SIG-M5 treated with dmso at 0.1 percent for 504 hours (cell line): ENCODE results near the gene ATP8B4.

Experiments used
- DNase-seq: peaks from one replicate; lab custom pipeline; 2025; ENCODE audit not compliant: unreplicated experiment; lab: John Stamatoyannopoulos, UW

Gene ATP8B4

DNA sequence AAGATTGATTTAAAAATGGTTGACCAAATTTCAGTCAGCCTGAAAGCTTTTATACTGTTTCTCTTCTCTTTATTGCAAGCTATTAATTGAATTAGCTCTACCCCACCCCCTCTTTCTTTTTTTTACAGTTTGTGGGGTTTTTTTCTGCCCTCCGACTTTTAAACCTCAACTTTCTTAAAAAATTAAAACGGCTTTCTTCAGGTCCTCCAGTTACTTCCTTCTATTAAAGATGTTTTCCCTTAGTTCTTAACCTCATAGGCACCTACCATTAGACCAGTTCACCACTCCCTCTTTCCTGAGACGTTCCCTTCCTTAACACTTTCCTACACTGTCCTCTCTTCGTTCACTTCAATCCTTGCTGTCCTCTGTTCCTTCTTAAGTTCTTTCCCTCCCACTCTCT, 52.4 kb downstream of the ATP8B4 start:
- no peak for DNase-seq

DNA sequence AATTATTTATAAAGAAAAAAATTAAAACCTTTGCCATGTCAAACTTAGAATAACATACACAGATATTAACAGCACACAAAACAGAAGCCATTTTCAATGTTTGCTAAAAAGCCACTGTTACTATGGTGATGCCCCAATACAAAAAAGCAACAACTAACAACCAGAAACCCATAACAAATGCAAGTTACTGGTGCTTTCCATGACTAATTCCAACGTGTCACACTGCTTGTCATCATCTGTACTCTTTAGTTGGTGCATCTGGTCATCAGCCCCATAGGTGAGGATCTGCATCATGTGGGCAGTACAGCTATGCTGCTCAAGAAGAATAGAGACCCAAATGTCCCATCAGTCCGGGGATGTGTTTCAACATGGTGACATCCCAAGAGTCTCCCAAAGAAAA, 52.8 kb downstream of the ATP8B4 start:
- peak; percentile 48 for DNase-seq

DNA sequence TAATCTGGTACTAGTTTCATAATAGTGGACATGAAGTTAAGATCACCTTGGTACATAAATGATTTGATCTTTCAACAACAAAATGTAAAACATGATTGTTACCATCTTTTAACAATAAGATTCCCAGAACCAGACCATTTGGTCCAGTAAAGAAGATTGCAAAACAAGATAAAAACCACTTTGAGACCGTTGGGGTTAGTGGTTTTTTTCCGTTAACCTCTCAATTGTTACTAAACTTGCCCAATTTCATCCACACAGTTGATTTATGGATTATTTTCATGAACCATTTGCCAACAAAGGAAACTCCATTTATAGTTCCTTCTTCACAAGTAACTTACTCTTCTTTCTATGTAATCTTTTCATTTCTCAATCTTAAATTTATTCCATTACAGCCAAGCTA, 53.8 kb downstream of the ATP8B4 start:
- DNase-seq: peak; percentile 82

DNA sequence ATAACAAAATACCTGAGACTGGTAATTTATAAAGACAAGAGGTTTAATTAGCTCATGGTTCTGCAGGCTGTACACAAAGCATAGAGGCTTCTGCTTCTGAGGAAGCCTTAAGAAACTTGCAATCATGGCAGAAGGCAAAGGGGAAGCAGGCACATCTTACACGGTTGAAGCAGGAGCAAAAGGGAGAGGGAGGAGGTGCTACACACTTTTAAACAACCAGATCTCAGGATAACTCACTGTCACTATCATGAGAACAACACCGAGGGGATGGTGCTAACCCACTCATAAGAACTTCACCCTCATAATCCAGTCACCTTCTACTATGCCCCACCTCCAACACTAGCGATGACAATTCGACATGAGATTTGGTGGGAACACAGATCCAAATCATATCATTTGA, 54.4 kb downstream of the ATP8B4 start:
- DNase-seq: peak; percentile 71

DNA sequence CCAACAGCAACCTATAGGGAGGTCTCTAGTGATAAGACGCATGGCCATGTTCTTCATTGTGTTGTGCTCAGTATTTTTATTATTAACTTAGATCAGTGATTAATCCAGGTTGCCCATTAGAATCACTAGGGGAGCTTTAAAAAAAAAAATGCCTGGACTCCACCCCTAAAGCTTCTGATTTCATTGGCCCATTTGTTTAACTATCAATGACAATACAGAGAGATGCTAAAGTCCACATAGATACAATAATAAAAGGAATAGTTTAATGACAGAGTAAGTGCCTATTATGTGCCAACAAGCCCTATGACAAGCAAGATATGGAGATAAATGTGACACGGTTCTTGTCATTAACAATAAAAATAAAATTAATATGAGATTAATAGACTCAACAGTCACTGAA, 55.8 kb downstream of the ATP8B4 start:
- DNase-seq: no peak

DNA sequence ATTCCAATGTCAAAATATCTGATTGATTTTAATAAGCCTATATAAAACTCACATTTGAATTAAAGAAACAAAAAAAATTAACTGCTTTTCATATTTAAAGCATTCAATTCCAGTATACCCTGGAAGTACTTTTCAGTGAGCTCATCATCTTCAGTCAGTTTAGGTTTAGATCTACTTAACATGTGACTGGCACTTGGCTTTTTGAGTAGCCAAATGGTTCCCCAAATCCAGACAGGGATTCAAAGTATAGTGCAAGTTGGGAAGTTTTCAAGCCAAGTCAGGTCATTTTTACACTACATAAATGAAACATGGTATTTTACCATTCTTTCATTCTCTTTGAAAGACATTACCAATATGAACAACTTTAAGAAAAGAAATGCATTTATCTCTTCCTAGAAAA, 57.5 kb downstream of the ATP8B4 start:
- no peak for DNase-seq

DNA sequence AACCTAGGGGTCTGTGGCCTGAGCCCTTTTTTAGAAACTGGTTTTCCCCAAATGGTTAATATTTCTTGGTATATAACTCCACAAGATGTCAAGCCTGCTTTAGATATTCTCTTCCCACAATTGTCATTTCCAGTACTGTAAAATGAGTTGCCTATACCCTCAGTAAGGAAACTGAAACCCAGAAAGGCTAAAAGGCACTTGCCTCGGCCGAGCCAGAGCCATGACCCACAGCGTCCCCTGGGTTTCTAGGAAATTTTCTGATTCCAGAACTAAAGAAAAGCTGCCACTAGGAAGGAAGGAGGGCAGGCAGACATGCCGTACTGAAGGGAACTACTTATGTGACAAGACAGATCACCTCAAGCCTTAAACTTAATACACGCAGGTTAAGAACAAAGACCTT, 59.1 kb downstream of the ATP8B4 start:
- no peak for DNase-seq

DNA sequence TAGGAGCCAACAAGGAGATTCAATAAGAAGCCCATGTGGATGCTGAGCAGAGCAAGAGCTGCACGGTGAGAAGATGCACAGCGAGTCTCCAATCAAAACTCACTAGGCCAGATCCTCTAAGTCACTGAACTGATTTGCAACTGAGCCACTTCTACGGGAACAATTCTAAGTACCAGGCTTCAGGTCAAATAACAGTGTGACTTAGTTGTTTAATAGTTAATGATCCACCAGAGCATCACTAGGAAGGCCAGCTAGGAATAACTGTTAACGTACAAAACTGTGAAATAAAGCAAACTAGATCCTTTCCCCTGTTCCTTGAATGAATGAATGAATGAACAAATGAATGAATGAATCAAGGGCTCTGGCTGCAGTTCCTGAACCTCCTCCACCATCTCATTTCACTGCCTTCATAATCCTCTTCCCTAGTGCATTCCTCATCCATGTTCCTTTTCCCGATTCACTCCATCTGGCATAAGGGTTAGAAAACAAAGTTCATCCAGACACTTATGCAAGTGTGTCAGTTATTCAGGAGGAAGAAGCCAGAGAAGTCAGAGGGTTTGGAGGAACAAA, 59.7 kb downstream of the ATP8B4 start:
- DNase-seq: no peak

DNA sequence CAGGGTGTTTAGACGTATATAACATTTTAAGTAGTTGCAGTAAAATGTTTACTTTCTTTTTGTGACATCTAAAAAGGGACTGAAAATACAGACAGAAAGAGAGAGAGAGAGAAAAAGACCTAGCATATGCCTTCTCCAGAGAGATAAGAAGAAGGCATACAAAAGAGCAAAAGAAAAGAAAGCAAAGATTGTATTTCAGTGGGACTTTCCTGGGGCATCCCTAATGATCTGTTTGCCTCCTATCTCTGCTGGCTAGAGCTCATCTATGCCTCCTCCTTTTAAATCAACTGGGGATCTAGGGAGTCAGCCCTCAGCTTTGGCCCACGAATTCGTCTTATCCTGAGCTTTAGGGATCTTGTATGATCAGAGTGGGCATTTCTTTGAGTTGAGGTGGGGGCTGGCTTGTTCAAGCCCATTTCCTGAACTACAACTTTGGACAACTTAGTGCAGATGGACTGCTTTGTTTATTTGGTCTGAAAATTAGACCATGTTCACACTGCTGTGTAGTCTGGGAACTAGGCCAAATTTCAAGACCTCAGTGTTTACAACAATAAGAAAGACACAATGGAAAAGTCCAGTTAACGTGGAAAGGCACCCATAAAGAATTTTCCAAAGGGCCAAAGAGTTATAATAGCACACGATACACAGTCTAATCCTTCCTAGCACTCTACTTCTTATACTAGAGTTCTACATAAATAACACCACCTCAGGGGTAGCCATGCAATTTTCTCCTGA, 61.0 kb downstream of the ATP8B4 start:
- DNase-seq: no peak

DNA sequence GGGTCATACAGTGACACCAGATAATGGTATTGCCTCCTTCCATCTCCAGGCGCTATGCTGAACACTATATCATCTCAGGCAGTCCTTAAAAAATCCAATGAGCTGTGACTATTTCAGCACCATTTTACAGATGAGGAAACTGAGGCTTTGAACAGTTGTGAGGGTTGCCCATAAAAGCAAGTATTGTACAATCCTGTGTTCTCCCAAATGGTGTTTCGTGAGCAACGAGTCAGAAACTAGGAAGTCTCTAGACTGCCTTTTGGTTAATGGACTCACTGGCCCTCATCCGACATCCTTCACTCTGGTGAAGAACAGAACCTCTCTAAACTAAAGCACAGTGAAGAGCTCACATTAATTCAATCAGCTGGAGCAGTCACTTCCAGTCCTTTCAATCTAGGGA, 61.8 kb downstream of the ATP8B4 start:
- no peak for DNase-seq

DNA sequence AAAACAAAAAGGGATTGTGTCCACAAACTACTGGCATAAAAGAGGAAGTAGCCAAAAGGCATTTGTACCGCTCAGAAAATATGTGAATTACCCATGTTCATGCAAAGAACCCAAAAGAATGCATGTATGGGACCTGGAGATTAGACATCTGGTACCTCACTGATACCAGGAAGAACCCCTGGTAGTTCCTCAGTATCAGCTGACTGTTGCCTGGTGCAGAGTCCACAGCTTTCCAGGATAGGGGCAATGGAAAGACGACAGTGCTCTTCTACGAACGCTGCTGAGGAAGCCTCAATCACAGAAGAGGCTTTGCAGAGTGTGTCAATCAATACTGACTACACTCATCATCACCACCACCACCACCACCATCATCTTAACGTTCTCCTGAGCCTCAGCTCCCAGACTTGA, 63.3 kb downstream of the ATP8B4 start:
- DNase-seq: peak; percentile 86

DNA sequence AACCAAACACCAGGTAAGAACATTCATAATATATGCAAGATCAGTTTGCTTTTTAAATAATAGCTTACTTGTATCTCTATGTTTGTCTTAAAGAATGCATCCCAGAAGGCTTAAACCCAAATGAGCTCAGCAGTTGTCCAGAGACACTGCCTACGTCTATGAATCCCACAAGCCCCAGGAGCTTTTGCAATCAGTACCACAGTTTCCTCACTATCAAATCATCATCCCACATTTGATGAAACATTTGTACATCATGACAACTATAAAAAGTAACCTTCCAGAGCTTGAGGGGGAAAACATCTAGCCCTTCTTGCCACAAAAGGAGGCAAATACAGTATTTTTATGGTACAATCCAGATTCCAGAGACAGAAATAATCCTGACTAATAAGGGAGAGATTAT, 63.7 kb downstream of the ATP8B4 start:
- peak; percentile 86 for DNase-seq

DNA sequence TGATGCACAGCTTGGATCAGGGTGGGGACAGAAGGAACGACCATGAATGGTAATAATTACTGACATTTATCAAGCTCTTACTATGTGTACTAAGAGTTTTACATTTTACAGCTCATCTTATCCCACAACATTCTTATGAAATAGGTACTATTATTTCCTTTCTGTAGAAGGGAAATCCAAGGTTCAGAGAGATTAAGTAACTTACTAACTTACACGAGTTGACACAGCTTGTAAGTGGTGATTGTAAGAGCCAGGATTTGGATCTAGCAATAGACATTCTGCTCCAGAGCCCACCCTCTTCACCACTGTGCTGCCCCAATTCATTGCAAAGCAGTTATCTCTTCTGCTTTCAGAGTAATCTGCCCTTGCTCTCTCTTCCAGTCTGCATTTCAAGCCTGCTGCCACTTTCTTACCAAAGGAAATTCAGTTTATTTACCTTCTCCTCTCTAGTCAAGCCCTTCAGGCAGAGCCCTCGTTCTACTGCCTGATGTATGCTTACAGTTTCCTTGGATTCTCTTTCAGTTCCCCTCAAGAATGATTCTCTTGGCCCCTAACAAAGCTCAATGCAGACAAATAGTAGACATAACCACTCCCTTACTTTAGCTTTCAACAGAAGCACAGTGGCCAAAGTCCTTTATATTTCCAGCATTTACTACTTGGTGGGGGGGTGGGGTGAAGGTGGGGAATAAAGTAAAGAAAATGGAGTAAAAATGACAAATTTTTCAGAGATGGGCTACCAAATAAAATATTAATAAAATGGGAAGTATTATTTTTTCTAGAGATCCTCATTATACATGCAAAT, 65.8 kb downstream of the ATP8B4 start:
- DNase-seq: peak; percentile 50

DNA sequence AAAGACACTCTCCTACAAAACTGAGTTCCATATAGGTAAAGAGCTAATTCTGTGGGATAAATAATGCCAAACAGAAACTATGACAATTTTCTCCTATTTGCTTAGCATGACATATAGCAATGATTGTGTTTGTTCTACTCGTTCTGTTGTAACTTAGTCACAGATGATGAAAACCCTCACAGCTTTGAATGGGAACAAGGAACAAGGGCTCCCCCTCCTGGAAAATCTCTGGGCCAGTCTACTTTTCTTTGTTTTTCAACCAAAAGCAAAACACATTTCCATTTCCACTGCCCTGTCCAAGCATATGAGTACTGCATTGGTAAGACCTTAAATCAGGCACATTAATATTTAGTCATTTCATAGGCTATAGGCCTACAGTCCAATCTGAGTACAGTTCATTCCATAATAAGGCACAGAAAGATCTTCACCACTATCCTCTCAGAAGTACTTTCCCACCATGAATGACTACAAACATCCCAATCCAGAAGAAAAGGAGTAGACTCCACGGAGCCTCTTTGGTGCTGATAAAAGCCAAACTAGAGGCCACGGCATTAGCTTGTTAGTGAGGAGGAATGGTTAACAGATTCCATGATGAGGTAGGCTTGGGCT, 67.1 kb downstream of the ATP8B4 start:
- DNase-seq: peak; percentile 89

DNA sequence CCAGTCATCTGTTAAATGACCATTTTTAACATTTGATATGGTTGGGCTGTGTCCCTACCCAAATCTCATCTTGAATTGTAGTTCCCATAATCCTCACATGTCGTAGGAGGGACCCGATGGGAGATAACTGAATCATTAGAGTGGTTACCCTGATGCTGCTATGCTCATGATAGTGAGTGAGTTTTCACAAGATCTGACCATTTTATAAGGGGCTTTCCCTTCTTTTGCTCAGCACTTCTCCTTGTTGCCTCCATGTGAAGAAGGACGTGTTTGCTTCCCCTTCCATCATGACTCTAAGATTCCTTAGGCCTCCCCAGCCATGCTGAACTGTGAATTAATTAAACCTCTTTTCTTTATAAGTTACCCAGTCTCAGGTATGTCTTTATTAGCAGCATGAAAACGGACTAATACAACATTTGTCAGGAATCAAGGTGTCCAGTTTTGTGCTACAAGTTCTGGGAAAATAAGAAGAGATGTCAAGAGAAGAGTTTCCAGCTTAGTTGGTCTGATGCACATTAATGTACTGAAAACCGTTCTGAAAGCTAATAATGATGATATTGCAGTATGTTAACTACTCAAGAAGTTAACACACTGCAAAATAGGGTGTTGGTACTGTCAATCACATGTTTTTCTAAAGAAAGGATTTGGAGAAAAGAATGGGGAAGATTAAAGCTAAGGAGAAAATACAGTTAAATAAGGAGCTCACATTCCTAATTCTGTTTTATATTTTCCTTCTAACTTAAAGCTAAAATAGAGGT, 67.9 kb downstream of the ATP8B4 start:
- no peak for DNase-seq

DNA sequence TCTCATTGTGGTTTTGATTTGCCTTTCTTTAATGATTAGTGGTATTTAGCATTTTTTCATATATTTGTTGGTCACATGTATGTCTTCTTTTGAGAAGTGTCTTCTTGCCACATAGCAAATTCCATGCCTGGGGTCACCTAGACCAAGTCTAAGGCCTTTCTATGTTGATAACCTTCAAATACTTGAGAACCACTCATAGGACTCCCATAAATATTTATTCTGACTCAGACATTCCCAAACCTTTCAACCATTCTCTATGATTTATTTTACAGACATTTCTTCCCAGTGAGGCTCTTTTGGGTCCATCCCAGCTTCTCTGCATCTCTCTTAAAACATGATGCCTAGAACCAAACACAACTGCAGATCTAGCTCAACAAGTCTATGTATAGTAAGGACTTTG, 69.2 kb downstream of the ATP8B4 start:
- DNase-seq: no peak

DNA sequence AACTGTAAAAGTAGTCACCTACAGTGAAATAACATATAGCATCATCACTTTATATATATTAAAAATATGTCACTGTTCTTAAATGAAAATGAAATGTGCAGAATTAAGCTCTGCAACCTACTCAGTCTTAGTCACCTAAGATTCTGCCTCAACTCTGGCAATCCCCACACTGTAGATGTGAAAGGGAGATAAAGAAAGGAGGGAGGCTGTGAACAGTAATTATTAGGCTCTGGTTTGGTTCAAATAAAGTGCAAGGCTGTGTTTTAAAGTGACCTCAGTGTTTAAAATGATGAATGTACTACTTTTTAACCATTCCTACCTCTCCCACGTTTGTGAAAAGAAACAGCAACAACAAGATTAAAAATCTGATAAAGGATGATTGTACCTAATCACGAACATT, 72.2 kb downstream of the ATP8B4 start:
- DNase-seq: no peak

DNA sequence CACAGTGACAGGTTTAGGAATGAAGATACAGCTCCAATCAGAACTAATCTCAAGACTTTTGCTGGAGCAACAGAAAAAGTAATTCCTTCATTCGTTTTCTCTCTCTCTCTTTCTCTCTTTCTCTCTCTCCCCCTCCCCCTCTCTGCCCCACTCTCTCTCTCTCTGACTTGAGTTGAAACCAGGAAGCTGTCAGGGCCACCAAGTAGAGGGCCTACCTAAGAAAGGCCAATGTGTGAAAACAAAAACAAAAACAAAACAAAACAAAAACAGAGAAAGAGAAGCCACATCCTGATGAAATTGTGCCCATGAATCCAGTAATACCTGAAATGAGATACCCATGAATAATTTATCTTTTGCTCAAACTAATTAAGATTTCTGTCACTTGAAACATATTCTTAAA, 72.9 kb downstream of the ATP8B4 start:
- no peak for DNase-seq

DNA sequence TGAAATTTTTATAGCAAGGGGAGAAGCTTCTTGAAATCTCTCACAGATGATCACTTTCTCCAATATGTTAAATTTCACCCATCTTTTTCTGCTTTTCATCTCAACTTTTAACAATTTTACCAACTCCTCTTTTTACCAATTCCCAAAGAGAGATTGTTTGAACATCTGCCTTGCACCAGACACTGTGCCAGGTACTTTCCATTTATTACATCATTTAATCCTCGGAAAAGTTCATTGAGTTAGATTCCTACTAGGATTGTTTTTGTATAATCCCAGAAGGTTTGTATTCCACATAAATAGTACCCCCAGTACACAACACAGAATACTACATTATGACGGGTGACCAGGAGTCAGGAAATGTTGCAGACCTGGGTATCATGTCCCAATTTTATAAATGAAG, 74.1 kb downstream of the ATP8B4 start:
- no peak for DNase-seq

DNA sequence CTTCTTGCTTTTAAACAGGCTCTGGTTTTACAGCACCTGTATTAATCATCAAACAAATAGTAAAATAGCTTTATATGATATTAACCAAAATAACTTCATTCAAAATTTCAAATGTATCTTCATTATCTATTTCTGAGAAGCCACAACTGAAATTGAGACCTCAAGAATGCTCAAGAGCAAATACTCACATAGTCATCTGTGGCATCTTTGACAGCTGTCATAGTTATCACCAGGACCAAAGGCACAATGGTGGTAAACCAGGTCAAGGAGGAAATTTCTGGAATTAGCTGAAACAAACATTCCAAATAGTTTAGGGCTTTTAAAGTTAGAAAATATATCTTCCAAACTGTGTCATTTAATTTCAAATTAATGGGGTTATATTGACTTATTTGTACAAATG, 74.6 kb downstream of the ATP8B4 start:
- no peak for DNase-seq

DNA sequence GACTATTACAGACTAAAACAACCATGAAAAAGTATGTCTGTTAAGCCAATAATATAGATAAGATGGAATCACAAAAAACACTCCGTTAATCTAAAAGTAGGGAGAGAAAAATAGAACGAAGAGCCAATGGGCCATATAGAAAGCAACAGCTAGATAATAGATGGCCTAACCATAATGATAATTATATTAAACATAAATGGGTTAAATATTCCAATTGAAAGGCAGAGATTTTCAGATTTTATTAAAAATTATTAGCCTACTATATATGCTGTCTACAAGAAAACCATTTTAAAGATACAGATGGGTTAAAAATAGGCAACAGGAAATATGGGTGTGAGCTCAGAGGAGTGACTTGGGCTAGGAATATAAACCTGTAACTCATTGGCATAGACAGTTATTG, 76.3 kb downstream of the ATP8B4 start:
- DNase-seq: no peak
